Astrocyte of the cerebellum (primary cell): ENCODE results near the gene OSTF1.
A peak's percentile ranks its signal among the peaks of the same experiment; 100 is the strongest.

ENCODE experiments used
- DNase-seq: peaks from one replicate; pipeline ENCODE4 v3.0.0-alpha.2; 2011; ENCODE audit warnings: low read depth
- H3K4me3 ChIP-seq: 2 replicates; pipeline ENCODE4 v1.5.1; 2011; ENCODE audit warnings: mild to moderate bottlenecking, low read depth, low read length, moderate library complexity
- CTCF ChIP-seq: IDR thresholded peaks from 2 replicates; pipeline ENCODE4 v1.5.1; 2012; ENCODE audit warnings: low read length, low read depth, moderate library complexity, mild to moderate bottlenecking; ENCODE audit errors: missing control alignments
- in situ Hi-C: cut with HindIII; loops from 2 replicates; pipeline ENCODE4 v1.10.0; 2017; ENCODE audit warnings: low sequenced_read_pairs

OSTF1 gene

GRCh38 chr9:75089373-75089766 is 1.1 kb downstream of the OSTF1 start:
- TF ChIP-seq CTCF = no peak
- in situ Hi-C loops = no loop called here
- peak overlapping the region; percentile 92 for H3K4me3 ChIP-seq
- DNase-seq = no peak

GRCh38 chr9:75090579-75090978 is 2.3 kb downstream of the OSTF1 start:
- no peak for DNase-seq
- no peak overlapping the region for H3K4me3 ChIP-seq
- in situ Hi-C loops = no loop called here
- TF ChIP-seq CTCF = no peak

- no peak for TF ChIP-seq CTCF
- no peak overlapping the region for H3K4me3 ChIP-seq
- no peak for DNase-seq
- in situ Hi-C loops = no loop called here
Observed at GRCh38 chr9:75092766-75093165, 4.5 kb downstream of the OSTF1 start.

- TF ChIP-seq CTCF = no peak
- in situ Hi-C loops = no loop called here
- H3K4me3 ChIP-seq = no peak overlapping the region
- no peak for DNase-seq
Observed at GRCh38 chr9:75096796-75097195, 8.5 kb downstream of the OSTF1 start.

- in situ Hi-C loops = no loop called here
- H3K4me3 ChIP-seq = no peak overlapping the region
- DNase-seq = no peak
- TF ChIP-seq CTCF = no peak
Observed at GRCh38 chr9:75101004-75101588, 12.8 kb downstream of the OSTF1 start.

- no peak for TF ChIP-seq CTCF
- in situ Hi-C loops = no loop called here
- no peak overlapping the region for H3K4me3 ChIP-seq
Observed at GRCh38 chr9:75102177-75102790, 14.0 kb downstream of the OSTF1 start.

More at GRCh38 chr9:75102177-75102790, 14.0 kb downstream of the OSTF1 start:
- DNase-seq = no peak
